CD4-positive, alpha-beta T cell (primary cell): Measurements from ENCODE around the gene RPS25. TPM values are rescaled to one million over a fixed set of nuclear protein-coding genes. Genes with fewer than 3 reads are reported as not detected.
A peak's percentile ranks its signal among the peaks of the same experiment; 100 is the strongest.

Experiments
- ATAC-seq: fragments of 200-7000 bp; cut with Tn5 transposase; one replicate; pipeline ENCODE4 v1.10.0; 2022; ENCODE audit warnings: mild to moderate bottlenecking; ENCODE audit not compliant: poor library complexity
- CTCF ChIA-PET: fragments of 350-600 bp; sonication (Branson Sonifier 250); formaldehyde crosslinking; loops from one replicate; lab custom pipeline; 2021; ENCODE audit warnings: antibody characterized with exemption, inconsistent platforms; lab: Charles Lee
- POLR2A ChIA-PET: fragments of 350-600 bp; sonication (Branson Sonifier 250); formaldehyde crosslinking; loops from one replicate; lab custom pipeline; 2021; ENCODE audit warnings: antibody characterized with exemption, inconsistent platforms; lab: Charles Lee
- DNase-seq, 14 experiments: peaks; one replicate each; pipeline ENCODE4 v3.0.0-alpha.2; 2013 to 2020; ENCODE audit warnings: mixed read lengths in 2 of 14
- H3K27ac ChIP-seq, 2 donors: one replicate each; pipeline versions ENCODE4 v1.5.1 to v1.7.0; 2013; ENCODE audit warnings: low read length in 2 of 2, low read depth in 1 of 2, mild to moderate bottlenecking in 1 of 2
- H3K27me3 ChIP-seq, 2 experiments: 1 replicate in 1 of 2; 2 replicates in 1 of 2; pipeline versions ENCODE4 v1.6.1 to v1.7.0; 2013; ENCODE audit warnings: low read length in 2 of 2, control low read depth in 1 of 2, mild to moderate bottlenecking in 1 of 2, moderate library complexity in 1 of 2; ENCODE audit not compliant: insufficient read depth in 2 of 2, control insufficient read depth in 1 of 2
- H3K36me3 ChIP-seq: one replicate; pipeline ENCODE4 v1.6.1; 2013; ENCODE audit warnings: low read length, control low read depth; ENCODE audit not compliant: insufficient read depth
- H3K4me1 ChIP-seq: one replicate; pipeline ENCODE4 v1.6.1; 2013; ENCODE audit warnings: low read length, control low read depth; ENCODE audit not compliant: insufficient read depth
- H3K4me3 ChIP-seq: one replicate; pipeline ENCODE4 v1.5.1; 2013; ENCODE audit warnings: mild to moderate bottlenecking, low read length, moderate library complexity
- H3K9me3 ChIP-seq, 2 experiments: 1 replicate in 1 of 2; 2 replicates in 1 of 2; pipeline versions ENCODE4 v1.6.1 to v1.7.0; 2013; ENCODE audit warnings: low read length in 2 of 2, mild to moderate bottlenecking in 2 of 2, control low read depth in 1 of 2, moderate library complexity in 1 of 2; ENCODE audit not compliant: control insufficient read depth in 1 of 2, insufficient read depth in 1 of 2
- H3K27ac Mint-ChIP-seq: one replicate; pipeline ENCODE4 v1.8.0; 2020; ENCODE audit warnings: mixed read lengths
- H3K27me3 Mint-ChIP-seq: one replicate; pipeline ENCODE4 v1.8.0; 2021; ENCODE audit warnings: mixed read lengths
- H3K36me3 Mint-ChIP-seq: one replicate; pipeline ENCODE4 v1.8.0; 2021; ENCODE audit warnings: low read depth, mixed read lengths
- H3K4me1 Mint-ChIP-seq: one replicate; pipeline ENCODE4 v1.8.0; 2021; ENCODE audit warnings: low read depth, mixed read lengths
- H3K4me3 Mint-ChIP-seq: one replicate; pipeline ENCODE4 v1.8.0; 2020; ENCODE audit warnings: mild to moderate bottlenecking, mixed read lengths
- H3K9me3 Mint-ChIP-seq: one replicate; pipeline ENCODE4 v1.8.0; 2020; ENCODE audit warnings: mixed read lengths
- CTCF ChIP-seq: fragments of 200-600 bp; IDR thresholded peaks from one replicate; pipeline ENCODE4 v1.8.0; 2022; ENCODE audit warnings: antibody characterized with exemption, mild to moderate bottlenecking
- intact Hi-C, 2 experiments: fragments of 100-400 bp; cut with DNase I in 1 of 2; cut with micrococcal nuclease in 1 of 2; formaldehyde crosslinking; loops; one replicate each; pipeline versions ENCODE4 v1.15.1 to v1.9.0; 2023 to 2025; cut with DNase I, micrococcal nuclease
- total RNA-seq, 174 experiments: library from RNA in 2 of 174; stranded (reverse) in 2 of 174; gene quantifications; one replicate each; pipeline ENCODE4 v1.2.3 and lab custom pipeline; 2021 to 2026

RPS25 gene
- total RNA-seq, 2 experiments from 2014 or later, result 2,261 to 2,296 TPM

GRCh38 chr11:119000906-119001305 is 17.2 kb downstream of the RPS25 start:
- no peak for TF ChIP-seq CTCF
- Mint-ChIP-seq H3K27ac (no peak overlapping the region), H3K27me3 (no peaks in the 10 kb centered on the region), H3K4me1 (peaks cover 48% of the 10 kb centered on the region), H3K36me3 (peaks cover 82% of the 10 kb centered on the region), H3K9me3 (no peaks in the 10 kb centered on the region), H3K4me3 (peak overlapping the region; percentile 74)
- DNase-seq (no peak), ATAC-seq (no peak)
- ChIA-PET POLR2A (interaction anchor here (5.9 kb wide), 1 partner anchor 17 kb away, joined by 74 read pairs; the partner anchor contains the start of genes RPS25 and TRAPPC4), CTCF (no interaction called here)
- Histone ChIP-seq H3K9me3 (no peaks in the 10 kb centered on the region), H3K4me3 (no peak overlapping the region), H3K4me1 (peaks cover 31% of the 10 kb centered on the region), H3K36me3 (peaks cover 50% of the 10 kb centered on the region), H3K27ac (no peak overlapping the region), H3K27me3 (no peaks in the 10 kb centered on the region)
- intact Hi-C loops, result no loop called here

DNA sequence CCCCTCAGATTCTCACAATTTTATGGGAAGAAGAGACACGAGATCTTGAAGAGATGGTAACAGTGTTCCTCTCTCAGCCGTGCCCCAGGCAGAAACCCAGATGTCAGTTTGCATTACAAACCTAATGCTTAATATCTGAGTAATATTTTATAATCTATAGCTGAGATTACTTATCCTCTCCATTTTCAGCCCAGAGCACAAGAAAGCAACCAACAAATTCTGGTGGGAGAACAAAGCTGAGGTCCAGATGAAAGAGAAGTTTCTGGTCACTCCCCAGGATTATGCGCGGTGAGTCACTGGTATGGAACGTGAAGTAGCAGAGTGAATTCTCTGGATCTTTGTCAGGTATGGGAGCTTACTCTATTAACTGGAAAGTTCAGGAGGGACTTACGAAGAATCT is 19.3 kb downstream of the RPS25 start:
- no peak for ATAC-seq
- peak overlapping the region; percentile 74 to 78 for H3K27ac ChIP-seq
- POLR2A ChIA-PET, result interaction anchor here (0.5 to 5.9 kb wide), 4 partner anchors 19 to 236 kb away, joined by 3 to 74 read pairs (median 8); partner anchors contain the start of genes RPS25, TRAPPC4 and VPS11

GRCh38 chr11:118998388-118998717 is 19.8 kb downstream of the RPS25 start:
- no peak for TF ChIP-seq CTCF
- ChIA-PET POLR2A (interaction anchor here (0.5 to 5.9 kb wide), 16 partner anchors 12 to 543 kb away, joined by 3 to 74 read pairs (median 4); partner anchors contain the start of genes BCL9L, RPS25, SLC37A4 and TRAPPC4), CTCF (interaction anchor here (0.9 to 1.3 kb wide), 4 partner anchors 17 to 338 kb away, joined by 3 to 4 read pairs (median 3); partner anchors contain the start of gene SLC37A4)
- Mint-ChIP-seq H3K36me3 (peaks cover 59% of the 10 kb centered on the region), H3K4me3 (peak overlapping the region; percentile 98), H3K9me3 (no peaks in the 10 kb centered on the region), H3K27ac (peak overlapping the region; percentile 90), H3K27me3 (no peaks in the 10 kb centered on the region), H3K4me1 (peaks cover 46% of the 10 kb centered on the region)
- H3K4me3 ChIP-seq, result peak overlapping the region; percentile 74
- peak in 2 of 14 experiments; percentile 7 to 11 for DNase-seq
- intact Hi-C loops, result loop anchor here (1.0 to 5.0 kb wide), 3 partner anchors 20 to 66 kb away; partner anchors contain the start of genes RPS25 (in 2 of the 2), TRAPPC4 (in 2 of the 2) and SLC37A4 (in 1 of the 2)
- H3K4me1 ChIP-seq, result peaks cover 31% of the 10 kb centered on the region
- no peaks in the 10 kb centered on the region for H3K9me3 ChIP-seq
- no peaks in the 10 kb centered on the region for H3K27me3 ChIP-seq
- peaks cover 31% of the 10 kb centered on the region for H3K36me3 ChIP-seq
- peak overlapping the region; percentile 74 to 78 for H3K27ac ChIP-seq
- peak; percentile 16 for ATAC-seq

More for the DNA sequence above, 19.3 kb downstream of the RPS25 start:
- Mint-ChIP-seq H3K27ac (peak overlapping the region; percentile 90), H3K36me3 (peaks cover 64% of the 10 kb centered on the region), H3K27me3 (no peaks in the 10 kb centered on the region), H3K4me3 (peak overlapping the region; percentile 98), H3K4me1 (peaks cover 46% of the 10 kb centered on the region), H3K9me3 (no peaks in the 10 kb centered on the region)
- Histone ChIP-seq H3K4me1 (peaks cover 31% of the 10 kb centered on the region), H3K27me3 (no peaks in the 10 kb centered on the region), H3K4me3 (peak overlapping the region; percentile 74), H3K36me3 (peaks cover 33% of the 10 kb centered on the region), H3K9me3 (no peaks in the 10 kb centered on the region)
- no peak for DNase-seq
- TF ChIP-seq CTCF, result no peak
- intact Hi-C loops, result loop anchor here (1.0 to 5.0 kb wide), 3 partner anchors 19 to 67 kb away; partner anchors contain the start of genes RPS25 (in 2 of the 2), TRAPPC4 (in 2 of the 2) and SLC37A4 (in 1 of the 2)
- CTCF ChIA-PET, result no interaction called here
